ENCODE data around the gene RHCG. TPM values are rescaled to one million over a fixed set of nuclear protein-coding genes. Genes with fewer than 3 reads are reported as not detected.

RHCG gene
- total RNA-seq, 1 donor from 2014 or later = not detected

GRCh38 chr15:89514186-89514585 lies 17.8 kb upstream of the RHCG start:
- Mint-ChIP-seq H3K27ac (ENCODE audit: unreplicated experiment) (no peak overlapping the region), H3K4me1 (ENCODE audit: low read depth) (no peaks in the 10 kb centered on the region), H3K9me3 (ENCODE audit: low read depth) (no peaks in the 10 kb centered on the region), H3K4me3 (ENCODE audit: unreplicated experiment) (no peak overlapping the region), H3K36me3 (ENCODE audit: low read depth) (no peaks in the 10 kb centered on the region), H3K27me3 (ENCODE audit: low read depth) (peaks cover 61% of the 10 kb centered on the region)
- TF ChIP-seq CTCF (IDR thresholded peaks at IDR 0.05) = no peak
- DNase-seq (ENCODE audit: low spot score) = no peak

GRCh38 chr15:89513284-89513683 lies 16.9 kb upstream of the RHCG start:
- Mint-ChIP-seq H3K36me3 (ENCODE audit: low read depth) (no peaks in the 10 kb centered on the region), H3K27ac (ENCODE audit: unreplicated experiment) (no peak overlapping the region), H3K4me3 (ENCODE audit: unreplicated experiment) (no peak overlapping the region), H3K9me3 (ENCODE audit: low read depth) (no peaks in the 10 kb centered on the region), H3K27me3 (ENCODE audit: low read depth) (peaks cover 61% of the 10 kb centered on the region), H3K4me1 (ENCODE audit: low read depth) (no peaks in the 10 kb centered on the region)
- no peak for TF ChIP-seq CTCF (IDR thresholded peaks at IDR 0.05)
- no peak for DNase-seq (ENCODE audit: low spot score)

- H3K36me3 Mint-ChIP-seq (ENCODE audit: low read depth) = no peaks in the 10 kb centered on the region
- H3K4me3 Mint-ChIP-seq (ENCODE audit: unreplicated experiment) = no peak overlapping the region
- H3K4me1 Mint-ChIP-seq (ENCODE audit: low read depth) = no peaks in the 10 kb centered on the region
- no peak for DNase-seq (ENCODE audit: low spot score)
- H3K27me3 Mint-ChIP-seq (ENCODE audit: low read depth) = peaks cover 59% of the 10 kb centered on the region
- H3K9me3 Mint-ChIP-seq (ENCODE audit: low read depth) = no peaks in the 10 kb centered on the region
- no peak for TF ChIP-seq CTCF (IDR thresholded peaks at IDR 0.05)
- no peak overlapping the region for H3K27ac Mint-ChIP-seq (ENCODE audit: unreplicated experiment)
Observed at GRCh38 chr15:89512631-89513030, 16.2 kb upstream of the RHCG start.

- Mint-ChIP-seq H3K4me3 (ENCODE audit: unreplicated experiment) (no peak overlapping the region), H3K4me1 (ENCODE audit: low read depth) (no peaks in the 10 kb centered on the region), H3K9me3 (ENCODE audit: low read depth) (no peaks in the 10 kb centered on the region), H3K27me3 (ENCODE audit: low read depth) (peaks cover 50% of the 10 kb centered on the region), H3K36me3 (ENCODE audit: low read depth) (peaks cover 1% of the 10 kb centered on the region), H3K27ac (ENCODE audit: unreplicated experiment) (no peak overlapping the region)
- no peak for TF ChIP-seq CTCF (IDR thresholded peaks at IDR 0.05)
- DNase-seq (ENCODE audit: low spot score) = no peak
Observed at GRCh38 chr15:89506026-89506686, 9.8 kb upstream of the RHCG start.

- Mint-ChIP-seq H3K27ac (ENCODE audit: unreplicated experiment) (no peak overlapping the region), H3K4me3 (ENCODE audit: unreplicated experiment) (no peak overlapping the region), H3K9me3 (ENCODE audit: low read depth) (no peaks in the 10 kb centered on the region), H3K36me3 (ENCODE audit: low read depth) (peaks cover 1% of the 10 kb centered on the region), H3K27me3 (ENCODE audit: low read depth) (peaks cover 46% of the 10 kb centered on the region), H3K4me1 (ENCODE audit: low read depth) (no peaks in the 10 kb centered on the region)
- TF ChIP-seq CTCF (IDR thresholded peaks at IDR 0.05) = no peak
- DNase-seq (ENCODE audit: low spot score) = no peak
Observed at GRCh38 chr15:89504166-89504565, 7.8 kb upstream of the RHCG start.

Measured in chondrocyte (in vitro differentiated cells).